ENCODE results near the gene TMEM132C.

DNA sequence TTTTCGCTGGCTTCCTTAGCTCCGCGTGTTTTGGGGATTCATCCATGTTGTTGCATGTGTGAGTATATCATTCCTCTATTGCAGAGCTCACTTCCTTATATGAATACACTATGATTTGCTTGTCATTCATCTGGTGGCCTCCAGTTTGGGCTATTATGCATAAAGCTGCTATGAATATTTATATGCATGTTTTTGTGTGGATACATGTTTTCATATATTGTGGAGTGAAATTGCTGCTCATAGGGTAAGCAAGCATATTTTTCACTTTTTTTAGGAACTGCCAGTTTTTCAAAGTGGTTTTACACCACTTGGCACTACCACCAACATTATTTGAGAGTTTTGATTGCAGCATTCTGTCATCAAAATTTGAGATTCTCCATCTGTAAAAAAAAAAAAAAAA, 190.0 kb downstream of the TMEM132C start:
- TF ChIP-seq, protein P1, sequence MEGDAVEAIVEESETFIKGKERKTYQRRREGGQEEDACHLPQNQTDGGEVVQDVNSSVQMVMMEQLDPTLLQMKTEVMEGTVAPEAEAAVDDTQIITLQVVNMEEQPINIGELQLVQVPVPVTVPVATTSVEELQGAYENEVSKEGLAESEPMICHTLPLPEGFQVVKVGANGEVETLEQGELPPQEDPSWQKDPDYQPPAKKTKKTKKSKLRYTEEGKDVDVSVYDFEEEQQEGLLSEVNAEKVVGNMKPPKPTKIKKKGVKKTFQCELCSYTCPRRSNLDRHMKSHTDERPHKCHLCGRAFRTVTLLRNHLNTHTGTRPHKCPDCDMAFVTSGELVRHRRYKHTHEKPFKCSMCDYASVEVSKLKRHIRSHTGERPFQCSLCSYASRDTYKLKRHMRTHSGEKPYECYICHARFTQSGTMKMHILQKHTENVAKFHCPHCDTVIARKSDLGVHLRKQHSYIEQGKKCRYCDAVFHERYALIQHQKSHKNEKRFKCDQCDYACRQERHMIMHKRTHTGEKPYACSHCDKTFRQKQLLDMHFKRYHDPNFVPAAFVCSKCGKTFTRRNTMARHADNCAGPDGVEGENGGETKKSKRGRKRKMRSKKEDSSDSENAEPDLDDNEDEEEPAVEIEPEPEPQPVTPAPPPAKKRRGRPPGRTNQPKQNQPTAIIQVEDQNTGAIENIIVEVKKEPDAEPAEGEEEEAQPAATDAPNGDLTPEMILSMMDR (IDR thresholded peaks at IDR 0.05), result no peak
- no peak for TF ChIP-seq EZH2phosphoT487 (IDR thresholded peaks at IDR 0.05)
